ENCODE results near the gene LCLAT1.

LCLAT1 gene

GRCh38 chr2:30417253-30417652 lies 29.8 kb upstream of the LCLAT1 start:
- ATAC-seq (ENCODE audit: insufficient read depth, low read depth), result no peak
- no peaks in the 10 kb centered on the region for H3K9me3 ChIP-seq (ENCODE audit: insufficient read depth, low read length, severe bottlenecking)
- TF ChIP-seq, protein P1, sequence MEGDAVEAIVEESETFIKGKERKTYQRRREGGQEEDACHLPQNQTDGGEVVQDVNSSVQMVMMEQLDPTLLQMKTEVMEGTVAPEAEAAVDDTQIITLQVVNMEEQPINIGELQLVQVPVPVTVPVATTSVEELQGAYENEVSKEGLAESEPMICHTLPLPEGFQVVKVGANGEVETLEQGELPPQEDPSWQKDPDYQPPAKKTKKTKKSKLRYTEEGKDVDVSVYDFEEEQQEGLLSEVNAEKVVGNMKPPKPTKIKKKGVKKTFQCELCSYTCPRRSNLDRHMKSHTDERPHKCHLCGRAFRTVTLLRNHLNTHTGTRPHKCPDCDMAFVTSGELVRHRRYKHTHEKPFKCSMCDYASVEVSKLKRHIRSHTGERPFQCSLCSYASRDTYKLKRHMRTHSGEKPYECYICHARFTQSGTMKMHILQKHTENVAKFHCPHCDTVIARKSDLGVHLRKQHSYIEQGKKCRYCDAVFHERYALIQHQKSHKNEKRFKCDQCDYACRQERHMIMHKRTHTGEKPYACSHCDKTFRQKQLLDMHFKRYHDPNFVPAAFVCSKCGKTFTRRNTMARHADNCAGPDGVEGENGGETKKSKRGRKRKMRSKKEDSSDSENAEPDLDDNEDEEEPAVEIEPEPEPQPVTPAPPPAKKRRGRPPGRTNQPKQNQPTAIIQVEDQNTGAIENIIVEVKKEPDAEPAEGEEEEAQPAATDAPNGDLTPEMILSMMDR (IDR thresholded peaks at IDR 0.05; ENCODE audit: borderline replicate concordance, extremely low read depth, low read length, poor library complexity, severe bottlenecking), result no peak
- TF ChIP-seq EZH2 (IDR thresholded peaks at IDR 0.05; ENCODE audit: borderline replicate concordance, low read depth, low read length, severe bottlenecking), result no peak
- no peak overlapping the region; the same call in 1 of the 2 replicates for H2AFZ ChIP-seq (ENCODE audit: low read depth, low read length)
- no peak overlapping the region for H3K9ac ChIP-seq (ENCODE audit: low read depth, low read length)
- H3K27me3 ChIP-seq (ENCODE audit: insufficient read depth, low read length, poor library complexity), result no peaks in the 10 kb centered on the region
- H3K4me2 ChIP-seq (ENCODE audit: insufficient read depth, low read length), result no peak overlapping the region
- H3K27ac ChIP-seq (ENCODE audit: low read length), result no peak overlapping the region
- no peak overlapping the region for H3K4me3 ChIP-seq (ENCODE audit: low read depth in 1 of 2, low read length in 2 of 2)
- peaks cover 20% of the 10 kb centered on the region for H3K4me1 ChIP-seq (ENCODE audit: insufficient read depth, low read length)
- no peaks in the 10 kb centered on the region for H4K20me1 ChIP-seq (ENCODE audit: insufficient read depth, low read length)
- DNase-seq, result no peak
- H3K36me3 ChIP-seq (ENCODE audit: insufficient read depth, low read length), result no peaks in the 10 kb centered on the region
- H3K79me2 ChIP-seq (ENCODE audit: insufficient read depth, low read length), result no peaks in the 10 kb centered on the region

DNA sequence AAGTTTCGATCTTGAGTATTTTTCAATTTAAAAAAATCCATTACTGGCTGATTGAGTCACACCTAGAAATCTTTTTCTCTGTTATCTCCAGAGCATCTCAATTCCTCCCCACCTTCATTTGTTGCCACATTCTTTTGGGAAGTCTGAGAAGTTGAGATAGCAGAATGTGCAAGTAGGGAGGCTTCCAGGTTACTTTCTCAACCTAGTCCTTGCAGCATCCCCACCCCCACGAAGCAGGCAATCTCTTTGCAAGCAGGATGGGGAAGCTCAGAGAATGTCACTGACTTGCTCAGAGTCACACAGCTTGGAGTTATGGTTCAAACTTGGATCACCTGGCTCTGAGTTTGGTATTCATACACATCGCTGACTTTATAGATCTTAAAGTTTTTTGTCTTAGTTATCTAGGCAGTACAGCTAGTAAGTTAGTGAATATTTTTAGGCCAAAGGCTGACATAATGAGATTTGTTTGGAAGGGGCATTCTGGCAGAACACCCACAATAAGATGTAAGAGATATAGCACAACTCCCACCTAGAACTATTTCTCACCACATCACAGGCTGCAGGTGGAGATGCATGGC lies 25.9 kb upstream of the LCLAT1 start:
- ATAC-seq (ENCODE audit: insufficient read depth, low read depth), result peak; percentile 39
- H3K27me3 ChIP-seq (ENCODE audit: insufficient read depth, low read length, poor library complexity), result no peaks in the 10 kb centered on the region
- H3K79me2 ChIP-seq (ENCODE audit: insufficient read depth, low read length), result no peaks in the 10 kb centered on the region
- TF ChIP-seq, protein P1 (IDR thresholded peaks at IDR 0.05; ENCODE audit: borderline replicate concordance, extremely low read depth, low read length, poor library complexity, severe bottlenecking), result no peak
- TF ChIP-seq EZH2 (IDR thresholded peaks at IDR 0.05; ENCODE audit: borderline replicate concordance, low read depth, low read length, severe bottlenecking), result no peak
- H3K36me3 ChIP-seq (ENCODE audit: insufficient read depth, low read length), result no peaks in the 10 kb centered on the region
- no peaks in the 10 kb centered on the region for H3K9me3 ChIP-seq (ENCODE audit: insufficient read depth, low read length, severe bottlenecking)
- H4K20me1 ChIP-seq (ENCODE audit: insufficient read depth, low read length), result no peaks in the 10 kb centered on the region
- peak; percentile 56 for DNase-seq
- H3K4me2 ChIP-seq (ENCODE audit: insufficient read depth, low read length), result peak overlapping the region; percentile 65
- H3K4me1 ChIP-seq (ENCODE audit: insufficient read depth, low read length), result peaks cover 43% of the 10 kb centered on the region
- peak overlapping the region; percentile 93 for H3K27ac ChIP-seq (ENCODE audit: low read length)
- H3K4me3 ChIP-seq (ENCODE audit: low read depth in 1 of 2, low read length in 2 of 2), result peak overlapping the region in 1 of 2 experiments; percentile 47; a peak in 1 of 4 replicates
- H2AFZ ChIP-seq (ENCODE audit: low read depth, low read length), result peak overlapping the region; percentile 67
- H3K9ac ChIP-seq (ENCODE audit: low read depth, low read length), result peak overlapping the region; percentile 52

GRCh38 chr2:30421604-30422443 lies 25.2 kb upstream of the LCLAT1 start:
- Histone ChIP-seq H3K4me1 (ENCODE audit: insufficient read depth, low read length) (peaks cover 43% of the 10 kb centered on the region), H2AFZ (ENCODE audit: low read depth, low read length) (peak overlapping the region; percentile 67), H3K9ac (ENCODE audit: low read depth, low read length) (peak overlapping the region; percentile 52), H4K20me1 (ENCODE audit: insufficient read depth, low read length) (no peaks in the 10 kb centered on the region), H3K4me3 (ENCODE audit: low read depth in 1 of 2, low read length in 2 of 2) (peak overlapping the region in 1 of 2 experiments; percentile 47; a peak in 2 of 4 replicates), H3K27ac (ENCODE audit: low read length) (peak overlapping the region; percentile 93), H3K4me2 (ENCODE audit: insufficient read depth, low read length) (peak overlapping the region; percentile 65), H3K36me3 (ENCODE audit: insufficient read depth, low read length) (no peaks in the 10 kb centered on the region), H3K9me3 (ENCODE audit: insufficient read depth, low read length, severe bottlenecking) (no peaks in the 10 kb centered on the region), H3K27me3 (ENCODE audit: insufficient read depth, low read length, poor library complexity) (no peaks in the 10 kb centered on the region), H3K79me2 (ENCODE audit: insufficient read depth, low read length) (no peaks in the 10 kb centered on the region)
- DNase-seq, result peak; percentile 86
- ATAC-seq (ENCODE audit: insufficient read depth, low read depth), result peak; percentile 86
- TF ChIP-seq, protein P1 (IDR thresholded peaks at IDR 0.05; ENCODE audit: borderline replicate concordance, extremely low read depth, low read length, poor library complexity, severe bottlenecking), result no peak
- TF ChIP-seq EZH2 (IDR thresholded peaks at IDR 0.05; ENCODE audit: borderline replicate concordance, low read depth, low read length, severe bottlenecking), result no peak

All from DND-41 (cell line).